Measurements from ENCODE around the gene EIF4E1B.

- no peak for TF ChIP-seq RAD21 (IDR thresholded peaks at IDR 0.05)
- no peak for TF ChIP-seq CTCF (IDR thresholded peaks at IDR 0.05; ENCODE audit: low read depth, low read length, missing input control)
- TF ChIP-seq YY1 (IDR thresholded peaks at IDR 0.05) = no peak
- no peak for TF ChIP-seq EGR1 (IDR thresholded peaks at IDR 0.05; ENCODE audit: low read depth in 2 of 2)
- no peak for TF ChIP-seq REST (IDR thresholded peaks at IDR 0.05)
Observed at GRCh38 chr5:176643491-176644219, 13.2 kb downstream of the EIF4E1B start.

Data from liver (tissue), 3 donors.